ENCODE measurements around the gene TTBK1.

TTBK1 gene

DNA sequence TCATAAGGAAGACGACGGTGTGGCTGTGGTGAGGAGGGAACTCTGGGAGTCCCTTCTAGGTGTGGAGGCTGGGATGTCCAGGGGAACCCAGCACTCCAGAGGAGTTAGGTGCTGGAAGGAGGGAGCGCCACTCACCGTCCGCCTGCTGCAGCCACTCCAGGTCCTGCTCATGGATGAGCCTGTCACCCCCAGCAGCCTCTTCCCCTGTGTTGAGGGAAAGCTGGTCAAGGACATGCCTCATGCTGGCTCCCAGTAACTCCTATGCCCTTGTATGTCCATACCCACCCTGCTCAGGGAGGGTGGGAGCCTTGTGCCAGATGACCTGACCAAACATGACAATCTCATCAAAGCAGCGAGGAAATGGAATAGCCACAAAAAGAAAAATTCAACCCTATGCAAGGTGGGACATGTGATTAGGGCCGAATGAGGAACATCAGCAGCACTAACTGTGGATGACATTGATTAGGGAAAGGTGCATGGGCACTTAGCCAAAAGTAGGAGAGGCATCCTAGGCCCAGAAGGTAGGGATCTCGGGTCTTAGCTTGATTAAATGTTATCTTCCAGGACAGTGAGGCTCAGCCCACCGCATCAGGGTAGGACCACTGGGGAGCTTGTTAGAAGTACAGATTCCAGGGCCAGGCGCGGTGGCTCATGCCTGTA, 17.0 kb upstream of the TTBK1 start:
- DNase-seq, result no peak

- DNase-seq, result no peak
Observed at GRCh38 chr6:43228951-43229802, 14.1 kb upstream of the TTBK1 start, which contains the start of gene DNPH1. DNPH1 (minus strand) TSS chr6:43229481; CDS start chr6:43229456, 25 bp downstream.

GRCh38 chr6:43229803-43230620, 13.3 kb upstream of the TTBK1 start:
- no peak for DNase-seq

GRCh38 chr6:43231053-43231452, 12.2 kb upstream of the TTBK1 start:
- DNase-seq, result no peak

- no peak for DNase-seq
Observed at GRCh38 chr6:43231735-43232450, 11.4 kb upstream of the TTBK1 start.

GRCh38 chr6:43235841-43236240, 7.4 kb upstream of the TTBK1 start:
- no peak for DNase-seq

DNA sequence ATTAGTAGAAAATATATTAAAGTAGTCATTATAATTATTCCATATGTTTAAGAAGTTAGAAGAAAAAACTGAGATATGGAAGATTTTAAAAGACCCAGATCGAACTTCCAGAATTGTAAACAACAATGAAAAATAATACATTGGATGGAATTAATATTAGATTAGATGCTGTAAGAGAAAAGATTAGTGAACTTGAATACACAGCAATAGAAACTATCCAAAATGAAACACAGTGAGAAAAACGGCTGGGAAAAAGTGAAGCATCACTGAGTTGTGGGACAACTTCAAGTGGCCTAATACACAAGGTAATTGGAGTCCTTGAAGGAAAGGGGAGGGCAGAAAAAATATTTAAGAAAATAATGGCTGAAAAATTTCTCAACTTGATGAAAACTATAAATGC, 4.2 kb upstream of the TTBK1 start:
- no peak for DNase-seq

GRCh38 chr6:43240950-43241349, 2.3 kb upstream of the TTBK1 start:
- DNase-seq, result no peak

- no peak for DNase-seq
Observed at GRCh38 chr6:43241446-43241845, 1.8 kb upstream of the TTBK1 start.

GRCh38 chr6:43243664-43244321, 512 bp downstream of the TTBK1 start:
- DNase-seq, result no peak

DNA sequence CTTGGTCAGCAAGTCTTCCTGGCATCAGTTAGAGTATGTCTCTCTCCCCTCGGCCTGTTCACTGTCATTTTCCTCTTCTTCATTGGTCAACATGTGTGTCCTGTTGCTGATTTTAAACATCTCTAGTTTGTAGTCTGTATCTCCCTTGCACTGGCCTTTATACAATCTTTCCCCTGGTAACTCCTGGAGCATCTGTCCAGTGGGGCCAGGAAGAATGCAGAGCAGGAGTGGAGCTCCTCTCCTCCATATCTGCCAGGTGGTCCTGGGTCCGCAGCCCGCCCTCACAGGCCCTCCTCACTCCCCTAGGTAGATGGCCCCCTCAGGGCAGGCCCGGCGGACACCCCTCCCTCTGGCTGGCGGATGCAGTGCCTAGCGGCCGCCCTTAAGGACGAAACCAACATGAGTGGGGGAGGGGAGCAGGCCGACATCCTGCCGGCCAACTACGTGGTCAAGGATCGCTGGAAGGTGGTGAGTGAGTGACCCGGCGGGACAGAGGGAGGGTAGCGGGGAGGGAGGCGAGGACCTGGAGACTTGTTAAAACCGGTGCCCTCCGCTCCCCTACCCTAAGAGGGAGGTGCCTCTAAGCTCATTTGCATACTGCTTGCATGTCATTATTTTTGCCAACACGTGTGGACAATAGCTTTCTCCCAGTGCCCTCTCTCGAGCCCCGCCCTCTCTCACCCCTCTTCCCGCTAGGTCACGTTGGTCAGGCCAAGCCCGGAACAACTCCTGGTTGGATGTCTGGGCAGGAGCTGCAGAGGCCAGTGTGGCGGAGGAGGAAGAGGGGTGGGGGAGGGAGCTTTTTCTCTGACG, 3.2 kb downstream of the TTBK1 start:
- no peak for DNase-seq

DNA sequence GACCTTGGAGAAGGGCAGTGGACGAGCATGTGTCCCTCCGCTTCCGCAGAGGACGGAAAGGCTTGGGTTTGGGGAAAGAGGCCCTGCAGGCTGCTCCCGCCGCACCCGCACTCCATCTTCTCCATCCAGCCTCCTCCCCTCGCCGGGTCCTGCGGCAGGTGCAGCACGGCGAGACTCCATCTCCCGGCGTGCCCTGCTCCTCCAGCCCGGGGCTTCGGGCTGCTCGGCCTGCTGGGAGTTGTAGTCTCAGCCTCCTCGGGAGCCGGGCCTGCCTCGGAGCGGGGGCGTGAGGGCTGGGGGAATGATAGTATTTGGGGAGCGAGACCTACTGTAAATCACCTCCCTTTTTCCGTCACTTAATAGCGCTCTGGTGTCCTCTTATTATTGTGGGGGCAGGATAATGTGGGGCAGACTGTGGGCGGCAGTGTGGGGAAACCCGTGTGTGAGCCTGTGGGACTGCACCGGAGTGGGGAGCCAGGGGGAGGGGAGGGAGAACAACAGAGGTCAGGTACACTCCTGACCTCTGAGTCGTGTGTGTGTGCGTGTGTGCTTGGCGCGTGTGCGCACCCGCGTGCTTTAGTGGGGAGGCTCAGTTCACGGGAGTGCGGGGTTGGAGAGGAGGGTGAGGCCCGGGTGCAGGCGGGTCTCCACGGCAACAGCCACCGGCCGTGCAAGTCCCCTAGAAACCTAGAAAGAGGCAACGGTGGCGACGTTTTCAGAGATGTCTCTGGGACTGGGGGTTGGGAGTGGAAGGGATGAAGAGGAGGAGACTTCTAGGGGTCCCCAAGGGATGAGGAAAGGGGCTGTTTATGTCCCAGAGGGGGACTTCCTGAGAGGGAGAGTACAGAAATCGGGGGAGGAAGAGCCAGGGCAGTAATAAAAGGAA, 4.1 kb downstream of the TTBK1 start:
- DNase-seq, result no peak

DNA sequence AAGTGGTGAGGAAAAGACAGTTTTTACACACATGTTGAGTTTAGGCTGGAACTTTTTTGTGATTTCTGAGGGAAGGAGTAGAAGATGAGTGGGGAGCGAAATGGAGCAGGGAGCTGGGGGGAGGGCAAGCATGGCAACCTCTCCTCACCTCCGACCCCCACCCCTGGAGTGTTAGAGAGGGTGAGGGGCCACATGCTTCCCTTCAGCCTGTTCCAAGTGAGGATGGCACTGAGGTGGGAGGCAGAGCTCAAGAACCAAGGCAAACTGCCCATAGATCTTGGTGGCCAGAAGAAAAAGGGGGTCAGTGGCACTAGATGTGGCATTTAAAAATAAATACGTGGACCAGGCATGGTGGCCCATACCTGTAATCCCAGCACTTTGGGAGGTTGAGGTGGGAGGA, 4.8 kb downstream of the TTBK1 start:
- no peak for DNase-seq

DNA sequence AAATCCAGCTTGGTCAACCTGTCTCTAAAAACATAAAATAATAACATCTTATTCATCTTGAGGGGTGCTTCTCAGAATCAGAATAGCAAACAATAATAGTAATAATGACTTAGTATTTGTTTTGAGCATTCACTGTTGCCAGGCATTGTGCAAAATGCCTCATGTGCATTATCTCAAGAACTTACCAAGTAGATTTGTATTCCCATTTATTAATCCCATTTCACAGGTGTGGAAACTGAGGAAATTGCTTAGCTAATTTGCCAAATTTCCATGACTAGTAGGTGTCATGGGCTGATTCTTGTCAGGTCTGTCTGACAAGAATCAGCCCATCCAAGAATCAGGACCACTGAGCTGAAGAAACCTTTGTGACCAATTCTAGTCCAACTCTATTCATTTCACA, 5.5 kb downstream of the TTBK1 start:
- no peak for DNase-seq

DNA sequence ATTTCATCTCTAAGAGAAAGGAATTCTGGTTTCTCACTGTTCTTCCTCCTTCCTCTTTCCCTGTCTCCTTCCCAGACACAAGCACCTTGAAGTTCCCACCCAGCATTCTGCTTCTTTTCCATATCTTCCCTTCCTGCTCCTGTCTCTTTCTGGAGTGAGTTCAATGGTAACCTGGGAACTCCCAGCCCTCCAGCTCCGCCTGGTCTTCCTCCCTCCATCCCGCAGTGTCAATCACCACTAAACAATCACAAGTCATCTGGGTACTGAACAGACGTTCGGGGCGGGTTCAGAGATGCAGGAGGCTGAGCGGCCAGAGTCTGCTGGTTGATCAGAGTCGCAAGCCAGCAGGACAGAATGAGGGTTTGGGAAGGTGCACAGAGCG, 7.7 kb downstream of the TTBK1 start:
- no peak for DNase-seq

DNA sequence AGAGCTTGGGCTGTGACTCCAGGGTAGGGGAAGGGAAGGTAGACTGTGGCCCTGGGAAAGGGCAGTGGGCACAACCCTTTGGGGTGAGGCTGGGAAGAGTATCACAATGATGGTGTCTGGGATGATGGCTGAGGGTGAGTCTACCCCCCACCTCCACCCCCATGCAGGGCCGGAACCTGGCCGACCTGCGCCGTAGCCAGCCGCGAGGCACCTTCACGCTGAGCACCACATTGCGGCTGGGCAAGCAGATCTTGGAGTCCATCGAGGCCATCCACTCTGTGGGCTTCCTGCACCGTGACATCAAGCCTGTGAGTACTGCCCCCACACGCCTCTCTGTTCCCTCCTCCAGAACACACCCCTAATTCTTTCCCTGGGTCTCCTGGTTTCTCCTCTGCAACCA, 10.1 kb downstream of the TTBK1 start:
- DNase-seq, result no peak

DNA sequence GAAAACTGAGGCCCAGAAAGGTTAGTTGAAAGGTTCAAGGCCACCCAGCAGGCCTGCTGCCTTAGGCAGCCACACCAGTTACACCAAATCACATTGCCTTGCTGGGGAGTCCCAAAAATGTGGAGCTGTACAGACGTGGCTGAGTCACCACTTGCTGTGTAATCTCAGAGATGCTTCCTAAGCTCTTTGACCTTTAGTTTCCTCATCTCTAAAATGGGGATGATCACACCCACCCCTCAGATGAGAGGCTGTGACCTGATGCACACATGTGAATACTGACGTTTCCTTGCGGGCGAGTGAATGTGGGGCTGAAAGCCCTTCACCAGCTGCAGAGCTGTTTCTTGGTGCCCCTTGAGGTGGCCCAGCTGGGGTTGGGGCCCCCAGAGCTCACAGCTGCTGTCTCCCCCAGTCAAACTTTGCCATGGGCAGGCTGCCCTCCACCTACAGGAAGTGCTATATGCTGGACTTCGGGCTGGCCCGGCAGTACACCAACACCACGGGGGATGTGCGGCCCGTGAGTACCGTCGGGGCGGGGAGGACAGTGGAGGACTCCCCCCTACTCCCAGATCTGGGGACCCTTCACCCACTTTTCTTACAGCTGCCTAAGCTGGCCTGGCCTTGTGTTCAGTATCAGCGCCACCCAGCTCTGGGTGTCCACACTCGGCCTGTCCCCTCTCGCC, 11.0 kb downstream of the TTBK1 start:
- no peak for DNase-seq

DNA sequence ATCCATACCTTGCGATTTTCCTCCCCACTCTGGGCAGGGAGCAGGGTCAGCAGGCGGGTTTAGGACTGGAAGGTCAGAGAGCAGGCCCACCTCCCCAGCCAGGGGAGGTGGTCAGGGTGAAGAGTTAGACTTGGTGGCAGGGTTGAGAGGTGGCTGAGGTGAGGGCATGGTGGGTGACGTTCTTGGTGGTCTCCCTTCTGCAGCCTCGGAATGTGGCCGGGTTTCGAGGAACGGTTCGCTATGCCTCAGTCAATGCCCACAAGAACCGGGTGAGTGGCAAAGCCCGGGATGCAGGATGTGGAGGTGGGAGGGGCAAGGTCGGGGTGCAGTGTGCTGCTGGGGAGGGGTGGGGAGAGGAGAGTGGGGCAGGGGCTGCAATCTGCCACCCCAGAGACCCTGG, 11.6 kb downstream of the TTBK1 start:
- DNase-seq, result no peak

DNA sequence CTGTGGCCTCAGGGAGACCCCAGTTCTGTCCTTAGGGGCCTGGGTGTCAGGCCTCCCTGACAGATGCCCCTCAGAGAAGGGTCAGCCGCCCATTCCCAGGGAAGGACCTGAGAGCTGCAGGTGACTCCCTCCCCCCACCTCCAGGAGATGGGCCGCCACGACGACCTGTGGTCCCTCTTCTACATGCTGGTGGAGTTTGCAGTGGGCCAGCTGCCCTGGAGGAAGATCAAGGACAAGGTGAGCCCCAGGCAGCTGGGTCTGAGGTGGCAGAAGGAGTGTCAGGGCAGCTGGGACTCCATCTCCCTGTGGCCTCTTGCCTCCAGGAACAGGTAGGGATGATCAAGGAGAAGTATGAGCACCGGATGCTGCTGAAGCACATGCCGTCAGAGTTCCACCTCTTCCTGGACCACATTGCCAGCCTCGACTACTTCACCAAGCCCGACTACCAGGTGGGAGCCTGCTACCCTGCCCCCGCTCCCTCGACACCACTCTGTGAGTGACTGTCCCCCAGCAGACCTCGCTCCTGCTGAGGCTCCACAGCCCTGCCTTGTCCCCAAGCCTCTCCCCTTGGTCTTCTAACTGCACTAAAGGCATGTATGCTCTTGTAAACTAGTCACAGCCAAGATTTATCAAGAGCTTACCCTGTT, 12.2 kb downstream of the TTBK1 start:
- no peak for DNase-seq

All from GOT3 (cell line).